ENCODE data around the gene DAPK2.

DAPK2 gene

DNA sequence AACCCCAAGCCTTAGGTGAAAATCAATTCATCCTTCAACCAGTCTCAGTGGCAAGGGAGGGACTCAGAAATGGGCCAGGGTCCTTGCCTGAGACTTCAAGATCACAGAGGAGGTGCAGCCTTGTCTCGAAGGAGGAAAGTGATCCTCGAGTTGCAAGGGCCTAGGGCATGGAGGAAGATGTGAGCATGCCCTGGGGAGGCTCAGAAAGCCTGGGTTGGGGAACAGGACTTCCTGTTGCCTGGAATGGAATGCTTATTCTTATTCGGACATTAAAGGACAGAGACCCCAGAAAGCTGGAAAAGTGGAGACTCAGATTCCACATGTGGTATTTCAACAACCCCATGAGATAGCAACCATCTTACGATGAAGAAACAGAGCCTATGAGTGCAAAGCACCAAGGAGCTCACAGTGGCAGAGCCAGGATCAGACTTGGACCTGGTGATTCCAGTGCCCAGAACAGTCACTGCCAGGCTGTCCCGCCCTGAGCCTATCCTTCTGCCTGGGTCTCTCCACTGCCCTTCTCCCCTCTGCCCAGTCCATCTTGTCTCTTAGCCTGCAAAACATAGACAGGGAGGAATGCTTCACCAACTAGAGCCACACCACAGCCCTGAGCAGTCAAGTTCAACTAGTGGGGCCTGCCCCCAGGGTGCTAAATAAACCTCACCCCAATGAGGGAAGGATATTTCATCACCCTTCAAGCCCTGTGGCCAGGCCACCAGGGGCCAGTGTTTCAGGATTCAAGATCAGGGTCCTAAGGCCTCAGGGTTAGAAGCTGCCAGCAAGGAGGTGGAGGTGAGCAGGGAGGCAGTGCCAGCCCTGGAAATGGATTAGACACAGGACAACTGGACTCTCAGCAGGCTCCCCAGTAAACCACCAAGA, 21.9 kb downstream of the DAPK2 start:
- no peak for DNase-seq (ENCODE audit: low read depth in 2 of 2)

DNA sequence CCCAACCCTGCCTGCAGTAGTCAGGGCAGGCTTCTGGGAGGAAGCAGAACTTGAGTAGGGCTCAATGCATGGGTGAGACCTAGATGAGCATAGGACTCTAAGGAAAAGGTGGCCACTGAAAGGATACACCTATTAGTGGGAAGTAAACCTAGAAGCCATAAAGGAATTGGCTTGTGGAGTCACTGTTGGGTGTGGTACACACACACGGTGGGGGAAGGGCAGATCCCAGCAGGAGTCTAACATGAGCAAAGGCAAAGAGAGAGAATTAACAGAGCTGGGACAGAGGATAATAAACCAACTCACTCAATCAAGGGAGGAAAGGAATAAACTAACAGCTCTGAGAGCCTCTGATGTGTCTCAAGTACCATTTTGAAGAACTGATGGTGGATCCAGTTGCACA, 23.1 kb downstream of the DAPK2 start:
- no peak for DNase-seq (ENCODE audit: low read depth in 2 of 2)

DNA sequence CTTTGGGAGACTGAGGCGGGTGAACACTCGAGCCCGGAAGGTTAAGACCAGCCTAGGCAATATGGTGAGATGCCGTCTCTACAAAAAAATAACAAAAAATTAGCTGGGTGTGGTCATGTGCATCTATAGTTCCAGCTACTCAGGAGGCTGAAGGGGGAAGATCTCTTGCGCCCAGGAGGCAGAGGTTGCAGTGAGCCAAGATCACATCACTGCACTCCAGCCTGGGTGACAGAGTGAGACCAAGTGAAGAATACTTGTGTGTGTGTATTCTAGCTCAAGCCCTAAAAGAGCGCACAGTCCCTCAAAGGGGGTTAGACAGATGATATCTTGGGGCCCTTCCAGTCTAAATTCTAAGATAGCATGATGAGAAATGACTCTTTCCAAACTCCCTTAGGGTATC, 23.7 kb downstream of the DAPK2 start:
- DNase-seq (ENCODE audit: low read depth in 2 of 2) = no peak

DNA sequence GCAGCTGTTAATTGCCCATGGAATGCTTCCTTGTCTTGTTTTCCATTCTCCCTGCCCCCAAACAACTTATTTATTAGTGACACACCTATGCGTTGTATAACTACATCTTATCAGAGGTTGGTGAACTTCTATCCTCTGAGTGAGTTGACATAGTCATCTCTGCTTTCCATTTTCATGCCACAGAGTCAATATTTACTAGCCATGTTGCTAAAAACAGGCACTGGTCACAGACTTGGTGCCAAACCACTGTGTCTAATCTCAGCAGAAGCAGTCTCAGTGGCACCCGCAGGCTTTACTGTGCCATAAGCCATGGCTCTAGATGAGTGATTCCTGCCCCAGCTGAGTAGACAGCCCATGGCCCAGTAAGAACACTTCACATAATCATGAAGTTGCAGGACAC, 26.5 kb downstream of the DAPK2 start:
- DNase-seq (ENCODE audit: low read depth in 2 of 2) = no peak

DNA sequence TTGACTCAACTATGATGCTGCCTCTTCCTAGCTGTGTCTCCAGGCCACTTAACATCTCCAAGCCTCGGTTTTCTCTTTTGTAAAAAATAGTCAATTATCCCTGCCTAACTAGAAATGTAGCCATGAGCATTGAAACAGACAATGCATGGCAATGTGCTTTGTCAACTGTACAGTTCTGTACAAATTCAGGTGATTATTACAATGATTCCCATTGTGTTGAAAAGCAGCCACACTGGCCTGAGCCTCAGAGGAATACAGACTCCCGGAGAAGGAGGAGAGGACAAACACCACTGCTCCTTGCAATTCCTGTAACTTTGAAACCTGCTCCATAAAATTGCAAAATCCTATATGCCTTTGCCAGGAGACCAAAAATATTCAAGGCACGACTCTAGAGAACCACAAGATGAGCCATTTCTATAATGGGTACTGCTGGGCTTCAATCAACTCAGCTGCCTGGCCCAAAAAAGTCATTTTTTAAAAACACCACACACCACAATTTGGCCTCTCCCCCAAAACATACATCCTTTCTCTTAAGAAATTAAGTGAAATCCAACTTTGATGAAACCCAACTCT, 28.6 kb downstream of the DAPK2 start:
- DNase-seq (ENCODE audit: low read depth in 2 of 2) = peak; percentile 29 to 35

DNA sequence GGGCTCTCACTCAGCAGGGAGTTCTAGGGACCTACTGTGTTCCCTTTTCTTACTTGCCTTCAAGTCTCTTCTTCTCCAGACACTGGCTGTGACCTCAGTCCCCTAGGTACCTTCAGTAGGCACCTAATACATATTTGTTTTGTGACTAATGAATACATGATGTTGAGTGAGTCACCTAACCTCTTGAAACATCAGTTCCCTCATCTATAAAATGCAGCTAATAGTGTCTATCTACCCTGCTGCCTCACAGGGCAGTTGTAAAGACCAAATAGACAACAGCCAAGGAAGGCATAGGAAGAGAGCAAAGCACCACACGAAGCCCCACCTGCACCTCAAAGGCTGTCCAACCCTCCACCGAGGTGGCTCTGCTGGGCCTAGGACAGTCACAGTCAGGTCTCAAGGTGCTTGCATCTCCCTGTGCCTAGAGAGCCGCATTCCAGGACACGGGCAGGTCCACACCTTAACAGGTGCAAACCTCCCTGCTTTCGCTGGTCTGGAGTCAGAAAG, 29.1 kb downstream of the DAPK2 start:
- DNase-seq (ENCODE audit: low read depth in 2 of 2) = peak in 1 of 2 experiments; percentile 15

DNA sequence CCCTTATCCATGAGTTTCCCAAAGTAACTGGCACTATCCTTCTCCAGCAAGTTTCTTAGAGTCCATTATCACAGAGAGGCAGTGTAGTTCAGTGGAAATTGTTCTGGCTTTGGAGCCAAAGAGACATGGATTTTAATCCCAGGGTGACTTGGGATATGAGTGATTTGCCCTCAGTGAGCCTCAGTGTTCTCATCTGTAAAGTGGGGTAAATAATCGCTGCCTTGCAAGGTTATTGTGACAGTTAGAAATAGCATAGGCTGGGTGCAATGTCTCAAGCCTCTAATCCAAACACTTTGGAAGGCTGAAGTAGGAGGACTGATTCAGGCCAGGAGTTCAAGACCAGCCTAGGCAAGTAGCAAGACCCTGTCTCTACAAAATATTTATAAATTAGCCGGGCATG, 30.0 kb downstream of the DAPK2 start:
- DNase-seq (ENCODE audit: low read depth in 2 of 2) = no peak

DNA sequence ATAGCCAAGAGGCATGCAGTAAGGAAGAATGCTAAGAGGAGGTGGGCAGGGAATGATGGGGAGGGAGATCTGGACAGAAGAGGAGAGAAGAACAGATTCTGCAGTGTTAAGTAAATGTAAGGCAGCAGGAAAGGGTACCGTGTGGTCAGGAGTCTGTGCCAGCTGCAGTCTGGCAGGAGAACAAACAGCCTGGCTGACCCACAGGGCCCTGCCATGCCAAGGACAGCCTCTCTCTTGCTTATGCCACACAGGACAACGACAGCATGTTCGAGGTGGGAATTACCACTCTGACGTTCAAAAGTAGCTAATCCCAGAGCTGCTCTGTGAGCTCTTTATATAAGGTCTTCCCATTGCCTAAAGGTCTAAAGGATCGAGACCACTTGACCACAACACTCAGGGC, 31.3 kb downstream of the DAPK2 start:
- no peak for DNase-seq (ENCODE audit: low read depth in 2 of 2)

DNA sequence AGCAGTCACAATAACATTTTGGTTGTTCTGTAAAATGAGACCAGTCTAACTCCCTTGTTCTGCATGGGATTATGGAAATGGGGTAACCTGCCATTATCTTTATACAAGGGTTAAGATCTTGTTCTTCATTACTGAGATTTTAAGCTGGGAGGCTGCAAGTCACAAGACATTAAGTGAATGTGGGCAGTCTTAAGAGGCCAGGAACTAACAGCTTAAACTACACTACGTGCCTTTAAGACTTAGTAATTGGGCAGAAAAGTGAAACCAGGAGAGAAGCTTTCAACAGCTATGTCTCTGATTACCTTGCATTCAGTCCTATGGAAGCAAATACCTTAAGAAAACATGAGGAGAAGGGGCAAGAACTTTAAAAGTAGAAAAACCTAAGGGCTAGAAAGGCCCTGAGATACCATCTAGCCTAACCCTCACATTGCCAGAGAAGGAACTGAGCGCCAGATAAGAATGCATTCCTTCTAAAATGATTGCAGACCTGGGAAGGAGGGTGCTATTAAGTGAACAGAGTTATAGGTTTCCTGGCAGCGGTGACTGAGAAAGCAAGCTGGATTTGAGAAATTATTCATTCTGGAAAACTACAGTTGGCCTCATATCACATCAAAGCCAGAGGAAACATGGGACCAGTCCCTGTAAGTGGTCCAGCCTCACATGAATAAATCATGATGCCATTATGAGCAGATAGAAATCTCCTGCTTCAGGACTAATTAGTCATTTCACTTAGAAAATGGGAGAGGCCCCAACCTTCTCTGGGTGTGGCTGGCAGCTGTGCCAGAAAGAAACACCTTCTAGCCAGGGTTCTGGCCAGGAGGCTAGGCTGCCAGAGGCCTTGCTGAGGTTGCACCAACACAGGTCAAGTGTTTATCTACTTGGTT, 32.9 kb downstream of the DAPK2 start:
- DNase-seq (ENCODE audit: low read depth in 2 of 2) = no peak

DNA sequence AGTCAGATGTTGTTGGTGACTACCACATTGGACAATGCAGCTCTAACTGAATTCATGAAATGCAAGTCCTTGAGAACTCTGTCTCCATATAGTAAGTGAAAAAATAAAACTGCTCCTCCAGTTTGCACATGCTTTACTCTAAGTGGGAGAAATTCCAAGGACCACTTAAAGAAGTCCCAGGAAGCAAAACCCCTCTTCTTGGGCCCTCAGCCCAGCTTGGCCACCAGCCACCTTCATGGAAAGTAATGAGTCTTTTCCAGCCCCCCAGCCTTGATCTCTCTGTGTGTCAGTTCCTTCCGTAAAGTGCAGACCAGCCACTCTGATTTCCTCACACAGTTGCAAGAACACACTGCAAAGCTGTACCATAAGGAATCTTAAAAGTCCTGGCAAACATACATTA, 34.5 kb downstream of the DAPK2 start:
- DNase-seq (ENCODE audit: low read depth in 2 of 2) = no peak

DNA sequence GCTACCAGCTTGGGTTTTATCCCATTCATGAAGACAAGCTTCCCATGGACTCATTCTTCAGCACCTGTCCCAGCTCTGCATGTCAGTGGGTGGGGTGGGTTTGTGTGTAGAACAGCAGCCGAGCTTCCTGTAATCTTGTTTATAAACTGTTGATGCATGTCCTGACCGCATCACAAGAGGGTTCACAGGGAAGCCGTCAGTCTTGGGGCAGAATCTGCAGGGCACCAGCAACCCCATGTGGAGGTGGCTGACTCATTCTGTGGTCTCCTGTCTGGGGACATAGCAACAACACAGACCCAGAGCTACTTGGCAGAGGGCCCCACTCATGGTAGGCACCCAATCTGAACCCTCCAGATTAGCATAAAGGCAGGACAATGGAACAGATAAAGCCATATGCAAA, 35.6 kb downstream of the DAPK2 start:
- no peak for DNase-seq (ENCODE audit: low read depth in 2 of 2)

DNA sequence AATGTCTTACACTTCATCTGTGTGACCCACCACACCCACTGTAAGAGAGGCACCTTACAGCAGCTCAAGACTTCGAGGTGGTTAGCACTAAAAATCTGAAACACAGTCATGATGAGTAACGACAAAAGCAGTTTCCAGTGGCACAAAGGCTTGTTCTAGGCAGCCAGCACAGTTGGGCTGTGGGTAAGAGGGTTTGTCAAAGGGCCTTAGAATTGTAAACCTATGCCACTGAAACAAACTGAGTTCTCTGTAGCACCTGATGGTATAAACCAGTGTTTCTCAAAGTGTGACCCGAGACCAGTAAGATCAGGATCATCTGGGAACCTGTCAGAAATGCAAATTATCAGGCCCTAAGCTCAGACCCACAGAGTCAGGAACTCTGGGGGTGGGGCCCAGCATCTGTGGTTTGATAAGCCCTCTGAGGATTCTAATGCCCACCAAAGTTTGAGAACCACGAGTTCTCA, 36.5 kb downstream of the DAPK2 start:
- DNase-seq (ENCODE audit: low read depth in 2 of 2) = no peak

DNA sequence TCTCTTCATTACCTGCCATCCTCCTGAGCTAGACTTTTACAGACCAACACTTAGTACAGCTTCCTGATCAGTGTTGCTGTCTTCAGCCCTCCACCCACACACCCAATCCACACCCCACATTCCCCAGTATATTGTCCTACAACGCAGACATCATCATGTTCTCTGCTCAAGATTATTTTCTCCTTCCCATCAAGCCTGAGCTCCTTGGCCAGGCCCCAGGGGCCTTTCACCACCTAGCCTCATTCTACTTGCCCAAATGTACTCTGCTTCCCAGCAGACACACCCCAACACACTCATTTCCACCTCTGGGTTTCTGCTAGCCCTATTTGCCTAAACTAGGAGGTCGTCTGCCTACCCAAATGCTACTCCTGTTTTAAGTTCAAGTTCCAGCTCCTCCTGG, 37.0 kb downstream of the DAPK2 start:
- no peak for DNase-seq (ENCODE audit: low read depth in 2 of 2)

DNA sequence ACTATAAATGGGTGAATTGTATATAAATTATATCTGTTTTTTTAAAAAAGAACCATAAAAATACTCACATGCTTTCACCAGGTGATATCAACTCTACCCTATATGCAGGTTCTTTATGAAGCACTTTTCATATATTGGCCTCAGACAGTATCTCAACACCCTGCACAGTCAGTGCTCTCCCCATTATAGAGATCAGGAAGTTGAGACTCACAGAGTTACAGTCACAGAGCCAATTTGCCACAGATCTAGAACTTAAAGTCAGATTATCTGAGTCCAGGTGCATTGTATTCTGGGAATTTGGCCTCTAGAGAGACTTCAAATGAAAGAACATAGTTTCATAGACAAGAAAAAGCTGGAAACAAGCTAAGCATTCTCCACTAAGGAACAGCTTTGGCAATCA, 38.1 kb downstream of the DAPK2 start:
- DNase-seq (ENCODE audit: low read depth in 2 of 2) = no peak

DNA sequence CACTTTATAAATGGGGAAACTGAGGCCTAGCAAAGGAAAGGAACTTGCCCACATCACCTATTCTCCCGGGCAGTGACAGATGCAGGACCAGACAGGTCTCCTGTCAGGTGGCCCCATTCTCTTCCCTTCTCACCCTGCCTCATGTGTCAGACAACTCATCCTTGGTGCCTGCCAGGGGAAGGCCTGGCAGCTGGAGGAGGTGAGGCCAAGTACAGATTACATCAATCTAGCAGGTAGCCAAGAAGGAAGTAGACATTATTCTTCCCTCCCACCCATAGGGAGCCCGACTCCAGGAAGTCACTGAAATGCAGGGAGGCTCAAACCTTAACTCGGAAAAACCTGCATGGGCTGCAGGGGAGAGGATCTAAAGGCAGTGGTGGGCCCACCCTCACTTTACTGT, 39.6 kb downstream of the DAPK2 start:
- DNase-seq (ENCODE audit: low read depth in 2 of 2) = no peak

DNA sequence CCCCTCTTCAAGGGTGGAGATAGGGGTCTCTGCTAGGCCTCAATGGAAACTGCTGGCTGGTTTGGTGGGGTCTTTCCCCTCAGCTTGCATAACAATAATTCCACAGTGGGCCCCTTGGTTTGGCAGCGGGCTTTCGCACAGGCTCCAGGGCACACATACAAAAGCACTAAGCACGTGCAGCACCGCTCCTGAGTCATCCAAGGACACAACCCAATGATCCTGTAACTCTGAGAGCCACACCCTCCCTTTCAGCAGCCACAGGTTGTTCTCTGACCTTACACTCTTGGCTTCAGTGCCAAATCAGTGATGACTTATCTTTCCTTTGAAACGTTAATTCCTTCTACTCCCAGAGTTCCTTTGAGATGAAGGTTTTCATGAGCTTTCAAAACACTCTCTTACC, 41.7 kb downstream of the DAPK2 start:
- no peak for DNase-seq (ENCODE audit: low read depth in 2 of 2)

DNA sequence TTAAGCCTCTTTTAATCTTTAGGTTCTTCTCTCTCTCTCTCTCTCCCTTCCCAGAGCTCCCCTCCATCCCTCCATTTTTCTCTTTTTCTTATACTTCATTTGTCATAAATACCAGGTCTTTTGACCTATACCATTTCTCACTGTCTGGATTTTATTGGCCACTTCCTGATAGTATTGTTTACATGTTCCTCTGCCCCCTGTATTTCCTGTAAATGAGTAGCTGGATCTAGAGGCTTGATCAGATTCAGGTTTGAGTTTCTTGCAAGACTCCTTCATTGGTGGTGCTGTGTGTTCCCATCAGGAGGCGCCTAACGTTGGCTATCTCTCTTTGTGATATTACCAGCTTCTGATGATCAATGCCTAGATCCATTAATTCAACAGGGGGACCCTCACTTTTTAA, 42.2 kb downstream of the DAPK2 start:
- DNase-seq (ENCODE audit: low read depth in 2 of 2) = no peak

DNA sequence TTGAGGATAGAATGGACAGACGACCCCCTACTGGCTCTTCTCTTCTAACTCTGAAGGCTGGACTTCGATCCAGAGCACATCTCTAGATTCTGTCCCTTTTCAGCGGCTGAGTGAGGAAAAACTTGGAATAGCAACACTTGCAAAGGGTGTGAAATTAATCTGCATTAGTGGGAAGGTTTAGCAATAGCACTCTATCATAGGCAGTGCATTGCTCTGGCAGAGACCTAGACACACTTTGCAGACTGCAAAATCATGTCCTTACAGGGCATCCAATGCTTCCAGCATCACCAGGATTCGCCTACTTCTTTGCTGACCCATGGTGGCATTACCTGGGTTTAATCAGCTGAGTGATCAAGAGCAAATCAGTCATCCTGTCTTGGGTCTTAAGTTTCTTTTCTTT, 43.1 kb downstream of the DAPK2 start:
- DNase-seq (ENCODE audit: low read depth in 2 of 2) = no peak

DNA sequence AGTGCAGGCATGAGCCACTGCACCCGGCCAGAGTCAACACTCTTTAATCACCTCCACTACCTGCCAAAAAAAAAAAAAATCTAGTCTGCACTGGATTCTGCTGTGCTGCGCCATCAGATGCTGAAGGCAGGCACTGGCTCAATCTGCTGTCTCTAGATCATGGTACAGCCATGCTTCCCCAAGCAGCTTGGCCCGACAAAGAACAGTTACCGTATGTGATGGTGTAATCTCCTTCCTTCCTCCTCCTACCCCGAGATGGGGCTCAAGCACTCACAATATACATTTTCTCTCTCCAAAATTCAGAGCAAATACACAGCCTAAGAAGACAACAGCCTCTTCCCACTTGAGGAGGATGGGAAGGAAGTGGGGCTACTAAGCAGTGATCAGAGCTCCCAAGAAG, 45.1 kb downstream of the DAPK2 start:
- no peak for DNase-seq (ENCODE audit: low read depth in 2 of 2)

DNA sequence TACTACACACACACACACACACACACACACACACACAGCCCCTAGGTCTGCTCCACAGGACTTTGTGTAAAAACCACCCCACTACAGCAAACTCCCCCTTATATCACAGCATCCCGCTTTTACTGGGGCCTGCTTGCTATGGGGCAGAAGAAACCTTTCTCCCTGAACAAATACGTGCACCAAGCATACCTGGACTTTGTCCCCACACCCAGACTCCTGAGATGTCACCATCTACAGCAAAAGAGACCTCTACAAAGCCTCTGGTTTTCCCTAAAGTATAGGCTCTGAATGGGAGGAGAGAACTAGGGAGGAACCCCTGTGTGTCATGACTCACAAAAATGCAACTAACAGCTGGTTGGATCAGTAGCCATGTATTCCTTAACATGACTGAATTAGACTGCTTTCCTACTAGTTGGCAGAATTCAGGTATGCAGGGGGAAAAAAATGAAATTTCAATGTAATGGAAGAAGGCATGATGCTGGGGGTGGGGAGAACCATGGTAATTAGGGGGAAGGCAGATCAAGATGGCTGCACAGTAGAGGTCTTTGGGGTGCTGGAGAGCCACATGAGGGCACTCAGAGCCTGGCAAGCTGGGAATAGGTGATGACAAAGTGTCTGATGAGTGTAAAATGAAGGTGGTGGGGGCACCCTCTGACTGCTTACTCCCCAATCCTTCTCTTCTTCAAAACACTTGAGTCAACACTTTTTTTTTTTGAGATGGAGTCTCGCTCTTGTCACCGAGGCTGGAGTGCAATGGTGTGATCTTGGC, 45.9 kb downstream of the DAPK2 start:
- no peak for DNase-seq (ENCODE audit: low read depth in 2 of 2)

DNA sequence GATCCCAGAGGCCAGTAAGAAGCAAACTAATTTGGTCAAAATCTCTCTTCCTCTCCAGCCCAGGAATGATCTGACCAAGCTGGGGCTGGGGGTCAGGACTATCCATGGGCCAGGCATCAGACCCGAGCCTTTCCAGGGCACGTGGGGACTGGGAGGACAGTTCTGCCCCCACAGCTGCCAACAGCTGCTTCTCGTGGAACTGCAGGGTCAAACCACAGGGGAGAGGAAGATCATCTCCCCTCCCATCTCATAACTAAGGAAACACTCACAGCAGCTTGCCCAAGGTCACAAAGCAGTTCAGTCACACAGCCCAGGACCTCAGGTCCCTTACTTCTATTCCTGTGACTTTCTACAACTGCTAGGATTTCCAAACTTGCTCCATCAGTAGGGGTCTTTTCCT, 47.1 kb downstream of the DAPK2 start:
- DNase-seq (ENCODE audit: low read depth in 2 of 2) = no peak

DNA sequence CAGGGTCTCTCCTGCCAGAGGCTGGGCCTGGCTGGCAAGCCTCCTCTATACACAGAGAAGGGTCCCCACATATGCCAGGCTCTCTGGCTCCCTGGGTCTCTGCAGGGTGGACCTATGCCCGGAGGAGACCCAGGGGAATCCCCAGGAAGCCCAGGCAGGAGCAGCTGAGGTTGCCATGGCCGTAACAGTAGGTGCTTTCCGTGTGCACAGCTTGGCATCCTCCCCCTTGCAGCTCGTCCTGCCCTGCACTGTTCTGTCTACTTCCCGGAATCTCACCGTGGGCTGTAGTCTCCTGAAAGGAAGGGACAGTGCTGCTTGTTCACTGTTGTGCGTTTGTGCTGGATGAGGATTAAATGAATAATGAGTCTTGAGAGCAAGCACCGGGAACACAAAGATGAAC, 47.8 kb downstream of the DAPK2 start:
- DNase-seq (ENCODE audit: low read depth in 2 of 2) = no peak
